ENCODE results near the gene SEMA3F.
"Not testable (repeated sequence)": the region's sequence is repeated elsewhere in the genome, so short reads cannot be mapped to it uniquely, and the experiment has no call there.

Gene SEMA3F

GRCh38 chr3:50224639-50225038 is 69.5 kb downstream of the SEMA3F start:
- no peak for TF ChIP-seq CTCF (IDR thresholded peaks at IDR 0.05)
- peaks cover 47 to 50% of the 10 kb centered on the region in 2 experiments for H3K4me1 ChIP-seq (ENCODE audit: control insufficient read depth in 1 of 2, insufficient read depth in 1 of 2, low read depth in 1 of 2, low read length in 1 of 2)
- H3K36me3 ChIP-seq = no peaks in the 10 kb centered on the region
- no peak overlapping the region for H3K27ac ChIP-seq
- H3K27me3 ChIP-seq = peaks cover 35% of the 10 kb centered on the region
- no peak overlapping the region for H3K4me3 ChIP-seq (ENCODE audit: low read depth in 1 of 2, low read length in 1 of 2)
- no peaks in the 10 kb centered on the region for H3K9me3 ChIP-seq

- H3K27ac ChIP-seq = peak overlapping the region; percentile 97
- no peaks in the 10 kb centered on the region for H3K36me3 ChIP-seq
- no peak for TF ChIP-seq CTCF (IDR thresholded peaks at IDR 0.05)
- peaks cover 53 to 57% of the 10 kb centered on the region in 2 experiments for H3K4me1 ChIP-seq (ENCODE audit: control insufficient read depth in 1 of 2, insufficient read depth in 1 of 2, low read depth in 1 of 2, low read length in 1 of 2)
- peak overlapping the region; percentile 60 to 85 for H3K4me3 ChIP-seq (ENCODE audit: low read depth in 1 of 2, low read length in 1 of 2)
- H3K27me3 ChIP-seq = peaks cover 35% of the 10 kb centered on the region
- no peaks in the 10 kb centered on the region for H3K9me3 ChIP-seq
Measured at GRCh38 chr3:50226888-50227389, 71.8 kb downstream of the SEMA3F start.

GRCh38 chr3:50227390-50228183 is 72.5 kb downstream of the SEMA3F start:
- peak overlapping the region; percentile 97 for H3K27ac ChIP-seq
- H3K4me1 ChIP-seq (ENCODE audit: control insufficient read depth in 1 of 2, insufficient read depth in 1 of 2, low read depth in 1 of 2, low read length in 1 of 2) = peaks cover 52 to 57% of the 10 kb centered on the region in 2 experiments

GRCh38 chr3:50228184-50228763 is 73.2 kb downstream of the SEMA3F start:
- peaks cover 35% of the 10 kb centered on the region for H3K27me3 ChIP-seq
- peak overlapping the region; percentile 97 for H3K27ac ChIP-seq
- H3K36me3 ChIP-seq, H3K9me3 ChIP-seq: not testable (repeated sequence)
- peaks cover 52 to 57% of the 10 kb centered on the region in 2 experiments for H3K4me1 ChIP-seq (ENCODE audit: control insufficient read depth in 1 of 2, insufficient read depth in 1 of 2, low read depth in 1 of 2, low read length in 1 of 2)
- peak overlapping the region; percentile 60 to 85 for H3K4me3 ChIP-seq (ENCODE audit: low read depth in 1 of 2, low read length in 1 of 2)

More at GRCh38 chr3:50227390-50228183, 72.5 kb downstream of the SEMA3F start:
- H3K9me3 ChIP-seq = no peaks in the 10 kb centered on the region
- H3K27me3 ChIP-seq = peaks cover 35% of the 10 kb centered on the region
- H3K4me3 ChIP-seq (ENCODE audit: low read depth in 1 of 2, low read length in 1 of 2) = peak overlapping the region; percentile 60 to 85
- H3K36me3 ChIP-seq = no peaks in the 10 kb centered on the region
- TF ChIP-seq CTCF (IDR thresholded peaks at IDR 0.05) = peak; percentile 98

- H3K9me3 ChIP-seq = no peaks in the 10 kb centered on the region
- H3K27ac ChIP-seq = peak overlapping the region; percentile 97
- no peaks in the 10 kb centered on the region for H3K36me3 ChIP-seq
- peaks cover 63% of the 10 kb centered on the region in 2 experiments for H3K4me1 ChIP-seq (ENCODE audit: control insufficient read depth in 1 of 2, insufficient read depth in 1 of 2, low read depth in 1 of 2, low read length in 1 of 2)
- peak overlapping the region in 1 of 2 experiments; percentile 46 for H3K4me3 ChIP-seq (ENCODE audit: low read depth in 1 of 2, low read length in 1 of 2)
- TF ChIP-seq CTCF (IDR thresholded peaks at IDR 0.05) = no peak
- H3K27me3 ChIP-seq = peaks cover 27% of the 10 kb centered on the region
Measured at GRCh38 chr3:50229490-50229889, 74.4 kb downstream of the SEMA3F start.
